GM18507 (cell line): ENCODE data around the gene ERVH48-1.
"Not testable (repeated sequence)": the region's sequence is repeated elsewhere in the genome, so short reads cannot be mapped to it uniquely, and the experiment has no call there.

ENCODE experiments used
- DNase-seq: peaks from one replicate; pipeline ENCODE4 v3.0.0; 2011; ENCODE audit warnings: low read depth; ENCODE audit not compliant: insufficient read length; ENCODE audit errors: extremely low spot score
- FAIRE-seq: peaks from 2 replicates; lab custom pipeline; 2011; peaks lifted over from hg19 to GRCh38; lab: Jason Lieb, UNC

The ERVH48-1 gene

GRCh38 chr21:42941696-42942085, 16.3 kb upstream of the ERVH48-1 start:
- DNase-seq, result no peak

GRCh38 chr21:42939582-42940413, 14.4 kb upstream of the ERVH48-1 start:
- no peak for DNase-seq
- FAIRE-seq, result no peak

More at GRCh38 chr21:42941696-42942085, 16.3 kb upstream of the ERVH48-1 start:
- no peak for FAIRE-seq

GRCh38 chr21:42938606-42938995, 13.2 kb upstream of the ERVH48-1 start:
- not testable (repeated sequence) for DNase-seq, FAIRE-seq

- FAIRE-seq (no peak), DNase-seq (no peak)
Measured at GRCh38 chr21:42937960-42938605, 12.7 kb upstream of the ERVH48-1 start.

- peak; percentile 73 for FAIRE-seq
- not testable (repeated sequence) for DNase-seq
Measured at GRCh38 chr21:42937034-42937940, 11.9 kb upstream of the ERVH48-1 start.

- not testable (repeated sequence) for DNase-seq, FAIRE-seq
Measured at GRCh38 chr21:42936360-42936759, 10.9 kb upstream of the ERVH48-1 start.

GRCh38 chr21:42933973-42934372, 8.5 kb upstream of the ERVH48-1 start:
- FAIRE-seq, DNase-seq: not testable (repeated sequence)

GRCh38 chr21:42933137-42933970, 7.9 kb upstream of the ERVH48-1 start:
- DNase-seq, FAIRE-seq: not testable (repeated sequence)

GRCh38 chr21:42932378-42933136, 7.1 kb upstream of the ERVH48-1 start:
- not testable (repeated sequence) for DNase-seq, FAIRE-seq

GRCh38 chr21:42931560-42932235, 6.3 kb upstream of the ERVH48-1 start:
- DNase-seq (no peak), FAIRE-seq (peak; percentile 26)

- FAIRE-seq (no peak), DNase-seq (no peak)
Measured at GRCh38 chr21:42929969-42930368, 4.5 kb upstream of the ERVH48-1 start.

GRCh38 chr21:42927474-42928200, 2.2 kb upstream of the ERVH48-1 start:
- not testable (repeated sequence) for DNase-seq, FAIRE-seq

- no peak for DNase-seq
- no peak for FAIRE-seq
Measured at GRCh38 chr21:42924433-42924751, 1.0 kb downstream of the ERVH48-1 start.

- DNase-seq (peak; percentile 74), FAIRE-seq (peak; percentile 94)
Measured at GRCh38 chr21:42923553-42924432, 1.6 kb downstream of the ERVH48-1 start.

GRCh38 chr21:42922918-42923317, 2.5 kb downstream of the ERVH48-1 start:
- FAIRE-seq (no peak), DNase-seq (no peak)

GRCh38 chr21:42921927-42922326, 3.5 kb downstream of the ERVH48-1 start:
- no peak for FAIRE-seq
- DNase-seq, result no peak
